Thyroid gland (tissue), 4 donors: Measurements from ENCODE around the gene NPPC. TPM values are rescaled to one million over a fixed set of nuclear protein-coding genes. Genes with fewer than 3 reads are reported as not detected.
A peak's percentile ranks its signal among the peaks of the same experiment; 100 is the strongest.

Experiments used
- DNase-seq, 2 donors: peaks; one replicate each; pipeline ENCODE4 v3.0.0-alpha.2; 2019
- H3K27ac ChIP-seq, 3 donors: fragments of 200-600 bp; sonication (generic); 1 replicate in 2 of 3; 2 replicates in 1 of 3; pipeline ENCODE4 v1.5.1; 2016 to 2019; ENCODE audit warnings: mild to moderate bottlenecking in 1 of 3, moderate library complexity in 1 of 3
- H3K27me3 ChIP-seq: fragments of 200-600 bp; sonication (generic); one replicate; pipeline ENCODE4 v1.5.1; 2019
- H3K36me3 ChIP-seq, 2 donors: fragments of 200-600 bp; sonication (generic); one replicate each; pipeline ENCODE4 v1.5.1; 2016 to 2019
- H3K4me1 ChIP-seq, 2 donors: fragments of 200-600 bp; sonication (generic); one replicate each; pipeline ENCODE4 v1.5.1; 2017 to 2019
- H3K4me3 ChIP-seq, 3 donors: fragments of 200-600 bp; sonication (generic); replicated peaks in 1 of 3; 1 replicate in 2 of 3; 2 replicates in 1 of 3; pipeline ENCODE4 v1.5.1; 2016; ENCODE audit warnings: mild to moderate bottlenecking in 1 of 3
- H3K9me3 ChIP-seq: fragments of 200-600 bp; sonication (generic); one replicate; pipeline ENCODE4 v1.5.1; 2017
- CTCF ChIP-seq, 6 experiments: fragments of 200-600 bp in 3 of 6; fragments of 450-650 bp in 3 of 6; sonication (generic) in 3 of 6; IDR thresholded peaks; one replicate each; pipeline ENCODE4 v1.5.1; 2016 to 2019; ENCODE audit warnings: antibody characterized with exemption in 6 of 6, mild to moderate bottlenecking in 2 of 6, inconsistent platforms in 1 of 6, moderate library complexity in 1 of 6
- POLR2A ChIP-seq, 2 donors: fragments of 450-650 bp; IDR thresholded peaks; one replicate each; pipeline ENCODE4 v1.6.1; 2017; ENCODE audit warnings: antibody characterized with exemption in 2 of 2, mild to moderate bottlenecking in 2 of 2, moderate library complexity in 1 of 2
- WGBS, 2 donors: methylation state at CpG; one replicate each; pipeline ENCODE4 v1.1.5; 2017; 5-methylcytosine and 5-hydroxymethylcytosine counted together
- intact Hi-C: fragments of 100-400 bp; cut with DNase I; formaldehyde crosslinking; loops from one replicate; pipeline ENCODE4 v1.15.1; 2023
- total RNA-seq, 4 donors: library from RNA; depleted of rRNA; stranded (reverse); fragments of >200 nt; gene quantifications; one replicate each; pipeline ENCODE4 v1.2.3, GENCODE V29; 2016

Gene NPPC
- total RNA-seq, 4 donors from 2014 or later = not detected

- Histone ChIP-seq H3K27ac (no peak overlapping the region), H3K9me3 (no peaks in the 10 kb centered on the region), H3K27me3 (no peaks in the 10 kb centered on the region), H3K36me3 (no peaks in the 10 kb centered on the region), H3K4me1 (peaks cover 13 to 15% of the 10 kb centered on the region in 2 donors), H3K4me3 (no peak overlapping the region)
- TF ChIP-seq POLR2A (IDR thresholded peaks at IDR 0.05) (no peak), CTCF (IDR thresholded peaks at IDR 0.05) (no peak)
- DNase-seq = no peak
- intact Hi-C loops = no loop called here
- 90 to 99% methylated on average over 13 to 16 of the region's 21 CpGs for WGBS, 2 donors
These were observed 7.5 kb downstream of the NPPC start for GRCh38 chr2:231918501-231919330.

GRCh38 chr2:231917280-231918066, 8.7 kb downstream of the NPPC start:
- H3K27ac ChIP-seq = no peak overlapping the region
- TF ChIP-seq POLR2A (IDR thresholded peaks at IDR 0.05) (no peak), CTCF (IDR thresholded peaks at IDR 0.05) (no peak)
- H3K27me3 ChIP-seq = no peaks in the 10 kb centered on the region
- H3K4me1 ChIP-seq = peaks cover 15 to 16% of the 10 kb centered on the region in 2 donors
- DNase-seq = peak; percentile 33 to 66
- H3K9me3 ChIP-seq = no peaks in the 10 kb centered on the region
- intact Hi-C loops = no loop called here
- no peak overlapping the region for H3K4me3 ChIP-seq
- no peaks in the 10 kb centered on the region for H3K36me3 ChIP-seq
- WGBS, 2 donors = 31 to 43% methylated on average over 8 of the region's 10 CpGs

- Histone ChIP-seq H3K4me3 (no peak overlapping the region), H3K27ac (no peak overlapping the region), H3K36me3 (no peaks in the 10 kb centered on the region), H3K9me3 (no peaks in the 10 kb centered on the region), H3K27me3 (no peaks in the 10 kb centered on the region), H3K4me1 (peaks cover 15 to 19% of the 10 kb centered on the region in 2 donors)
- peak; percentile 81 to 90 for DNase-seq
- intact Hi-C loops = no loop called here
- no peak for TF ChIP-seq POLR2A (IDR thresholded peaks at IDR 0.05)
- TF ChIP-seq CTCF (IDR thresholded peaks at IDR 0.05) = no peak
- 57 to 72% methylated on average over 13 to 14 of the region's 14 CpGs for WGBS, 2 donors
These were observed 12.0 kb downstream of the NPPC start for GRCh38 chr2:231914077-231914690.

GRCh38 chr2:231911381-231911780, 14.8 kb downstream of the NPPC start:
- no peaks in the 10 kb centered on the region for H3K27me3 ChIP-seq
- intact Hi-C loops = no loop called here
- peaks cover 10 to 19% of the 10 kb centered on the region in 2 donors for H3K4me1 ChIP-seq
- no peak overlapping the region for H3K4me3 ChIP-seq
- 32 to 44% methylated on average over 6 of the region's 6 CpGs for WGBS, 2 donors
- TF ChIP-seq CTCF (IDR thresholded peaks at IDR 0.05) = no peak
- TF ChIP-seq POLR2A (IDR thresholded peaks at IDR 0.05) = no peak
- no peaks in the 10 kb centered on the region for H3K36me3 ChIP-seq
- no peak overlapping the region for H3K27ac ChIP-seq
- DNase-seq = peak; percentile 49 to 65
- no peaks in the 10 kb centered on the region for H3K9me3 ChIP-seq
